ENCODE measurements around the gene CYP2W1.
"Not testable (repeated sequence)": the region's sequence is repeated elsewhere in the genome, so short reads cannot be mapped to it uniquely, and the experiment has no call there.

CYP2W1 gene

DNA sequence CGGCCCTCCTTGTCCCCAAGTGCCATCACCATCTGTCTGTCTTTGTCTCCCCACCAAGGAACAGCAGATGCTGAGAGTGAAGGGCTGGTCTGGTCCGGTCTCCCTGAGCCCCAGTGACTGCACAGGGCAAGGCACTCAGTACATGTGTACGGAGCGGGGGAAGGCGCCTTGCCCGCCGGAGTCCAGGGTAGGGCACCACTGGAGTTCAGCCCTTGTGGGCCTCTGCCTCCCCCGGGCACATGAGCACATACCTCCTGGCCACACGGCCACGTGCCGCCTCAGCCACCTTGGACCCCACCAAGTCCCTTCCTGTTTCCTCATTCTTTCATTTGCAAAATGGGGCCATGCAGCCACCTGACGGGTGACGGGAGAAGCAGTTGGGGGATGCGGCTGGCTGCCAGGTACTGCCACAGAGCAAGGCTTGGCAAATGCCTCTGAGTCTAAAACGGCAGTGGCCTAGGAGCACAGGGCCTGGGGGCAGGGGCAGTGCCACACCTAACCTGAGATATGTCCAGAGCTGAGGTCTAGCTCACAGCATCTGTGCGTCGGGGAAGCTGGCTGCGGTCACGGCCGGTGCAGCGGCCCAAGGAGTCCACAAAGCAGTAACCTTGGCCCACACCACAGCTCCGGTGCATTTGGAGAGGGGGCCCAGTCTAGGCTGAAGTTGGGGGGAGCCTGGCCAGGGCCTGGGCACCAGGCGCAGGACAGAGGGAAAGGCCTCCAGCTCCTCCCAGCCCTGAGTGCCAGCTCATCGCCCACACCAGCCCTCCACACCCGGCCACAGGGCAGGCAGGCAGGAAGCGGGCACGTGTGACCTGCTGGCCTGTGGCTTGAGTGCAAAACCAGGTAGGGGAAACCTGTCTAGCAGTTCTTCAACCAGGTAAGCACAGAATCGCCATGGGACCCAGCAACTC is 33.7 kb upstream of the CYP2W1 start:
- no peak for DNase-seq (ENCODE audit: low read depth, low spot score)
- no peak overlapping the region for H3K4me3 ChIP-seq (ENCODE audit: low read length)

DNA sequence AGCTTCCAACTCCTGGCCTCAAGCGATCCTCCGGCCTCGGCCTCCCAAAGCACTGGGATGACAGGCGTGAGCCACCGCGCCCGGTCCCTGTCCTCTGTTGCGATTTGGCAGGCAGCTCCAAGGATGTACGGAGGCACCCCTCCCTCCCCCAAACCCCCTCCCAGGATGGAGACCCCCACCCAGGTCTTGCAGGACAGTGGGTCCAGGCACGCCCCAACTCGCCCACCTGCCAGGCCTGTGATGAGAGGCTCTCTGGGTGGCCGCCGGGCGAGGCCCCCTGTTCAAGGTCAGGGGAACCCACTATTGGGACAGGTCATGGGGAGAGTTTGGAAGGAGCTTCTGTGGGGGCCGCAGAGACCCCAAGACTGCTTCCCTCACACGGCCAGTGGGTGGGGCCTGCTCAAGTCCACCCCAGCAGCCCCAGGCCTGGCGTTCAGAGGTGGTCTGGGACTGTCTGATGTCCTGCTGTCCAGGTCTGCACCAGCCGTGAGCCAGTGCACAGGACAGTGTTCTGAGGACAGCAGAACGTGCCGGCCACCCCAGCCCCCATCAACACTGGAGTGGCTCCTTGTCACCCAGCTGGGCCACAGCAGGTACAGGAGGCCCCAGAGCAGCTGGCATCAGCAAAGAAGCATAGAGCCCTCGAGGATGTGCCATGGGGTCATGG is 31.0 kb upstream of the CYP2W1 start:
- no peak overlapping the region for H3K4me3 ChIP-seq (ENCODE audit: low read length)
- DNase-seq (ENCODE audit: low read depth, low spot score) = no peak

DNA sequence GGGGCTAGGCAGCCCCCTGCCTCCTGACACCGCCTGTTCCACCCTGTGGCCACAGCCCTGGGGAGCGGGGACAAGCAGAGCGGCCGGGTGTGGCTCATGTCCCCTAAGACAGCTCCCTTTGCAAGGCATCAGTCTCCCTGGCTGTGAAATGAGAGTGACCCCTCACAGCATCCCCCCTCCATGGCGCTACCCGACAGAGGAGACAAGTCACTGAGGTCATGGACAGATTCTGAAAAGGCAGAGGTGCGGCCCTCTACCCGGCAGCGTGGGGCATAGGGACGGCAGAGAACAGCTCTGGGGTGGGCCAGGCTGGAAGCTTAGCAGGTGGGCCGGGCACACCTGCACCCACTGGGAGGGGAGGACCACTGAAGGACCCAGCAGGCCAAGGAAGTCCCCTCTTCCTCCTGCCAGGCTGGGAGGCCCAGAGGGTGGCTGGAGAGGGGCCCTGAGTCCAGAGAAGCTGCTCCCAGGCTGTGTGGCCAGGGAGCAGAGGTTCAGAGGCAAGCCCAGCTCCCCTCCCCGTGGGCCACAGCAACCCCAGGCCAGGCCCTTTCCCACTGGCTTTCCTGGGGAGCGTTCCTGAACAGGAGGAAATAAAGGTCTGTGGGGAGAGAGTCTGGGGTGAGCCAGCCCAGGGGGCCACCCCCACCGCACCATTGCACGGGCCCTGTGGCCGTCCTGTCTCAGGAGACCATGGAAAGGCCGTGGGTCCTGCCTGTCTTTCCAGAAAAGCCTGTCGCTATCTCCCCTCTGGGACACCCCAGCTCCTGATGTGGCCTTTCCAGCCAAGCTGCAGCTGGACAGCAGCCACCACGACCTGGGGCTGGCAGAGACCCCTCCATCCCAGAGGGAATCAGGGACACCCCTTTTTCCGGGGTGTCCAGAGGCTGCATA is 30.2 kb upstream of the CYP2W1 start:
- DNase-seq (ENCODE audit: low read depth, low spot score) = no peak
- H3K4me3 ChIP-seq (ENCODE audit: low read length) = no peak overlapping the region

DNA sequence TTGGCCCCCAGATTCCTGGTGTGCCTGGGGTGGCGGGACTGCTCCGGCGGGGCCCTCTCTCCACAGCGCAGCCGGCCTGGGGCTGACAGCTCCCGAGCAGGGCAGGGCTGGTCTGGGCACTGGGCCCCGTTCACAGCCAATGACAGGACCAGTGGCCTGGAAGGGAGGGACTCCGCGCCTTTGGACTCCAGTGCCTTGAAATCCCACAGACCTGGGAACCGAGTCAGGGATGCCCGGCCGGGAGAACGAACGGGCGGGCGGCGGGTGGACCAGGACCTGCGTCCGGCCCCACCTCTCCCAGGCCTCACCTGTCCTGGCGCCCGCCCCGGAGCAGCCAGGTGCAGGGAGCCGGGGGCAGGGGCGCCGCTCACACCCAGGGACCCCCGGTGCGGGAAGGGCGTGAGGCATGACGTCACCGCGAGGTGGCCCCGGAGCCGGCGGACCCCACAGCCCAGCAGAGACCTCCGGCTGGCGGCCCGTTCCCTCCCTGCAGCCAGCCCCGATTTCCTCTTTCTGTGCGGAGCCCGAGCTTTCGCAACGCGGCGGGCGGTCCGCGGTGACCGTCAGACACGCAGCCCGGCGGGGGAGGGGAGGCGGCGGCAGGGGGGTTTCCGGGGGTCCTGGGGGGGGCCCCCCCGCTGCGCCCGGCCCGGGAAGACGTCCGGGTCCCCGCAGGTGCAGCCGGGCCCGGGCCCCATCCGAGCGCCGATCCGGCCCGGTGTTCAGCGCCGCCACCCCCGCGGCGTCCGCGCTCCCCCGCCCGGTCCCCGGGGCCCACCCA is 29.2 kb upstream of the CYP2W1 start:
- no peak for DNase-seq (ENCODE audit: low read depth, low spot score)
- no peak overlapping the region for H3K4me3 ChIP-seq (ENCODE audit: low read length)

DNA sequence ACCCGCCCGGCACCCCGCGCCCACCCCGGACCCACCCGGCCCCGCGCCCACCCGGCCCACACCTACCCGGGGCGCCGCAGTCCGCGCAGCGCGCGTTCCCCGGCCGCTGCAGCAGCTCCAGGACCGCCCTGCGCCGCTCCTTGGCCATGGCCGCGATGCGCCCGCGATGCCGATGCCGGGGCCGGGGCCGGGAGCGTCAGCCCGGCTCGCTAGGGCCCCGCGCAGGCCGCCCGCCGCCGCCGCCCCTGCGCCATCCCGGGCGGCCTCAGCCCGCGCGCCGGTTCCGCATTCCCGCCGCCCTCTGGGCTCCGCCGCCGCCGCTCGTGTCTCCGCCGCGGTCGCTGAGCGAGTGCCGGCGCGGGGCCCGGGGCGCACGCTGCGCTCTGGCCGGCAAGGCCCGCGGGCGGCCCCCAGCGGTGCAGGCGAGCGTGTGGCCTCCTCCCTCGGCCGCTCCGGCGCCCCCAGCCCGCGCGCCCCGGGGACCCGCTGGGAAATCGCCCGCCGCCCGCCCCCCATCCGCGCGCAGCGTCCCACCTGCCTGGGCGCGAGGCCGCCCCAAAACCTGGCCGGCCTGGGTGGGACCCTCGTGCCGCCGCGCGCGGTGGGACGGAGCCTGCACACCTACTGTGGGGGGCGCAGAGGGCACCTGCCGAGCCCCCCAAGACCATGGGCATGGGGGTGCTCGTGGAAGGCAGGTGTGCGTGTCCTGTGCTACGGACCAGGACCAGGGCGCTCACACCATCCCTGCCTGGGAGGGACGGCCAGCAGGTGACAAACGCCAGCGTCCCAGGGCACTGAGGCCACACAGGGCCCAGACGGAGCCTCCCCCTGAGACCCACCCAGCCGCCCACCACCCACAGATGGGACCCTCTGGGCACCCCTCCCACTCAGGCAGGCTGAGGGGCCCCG is 28.4 kb upstream of the CYP2W1 start, which contains the start of gene ADAP1:
Gene ADAP1, minus strand, starts transcription at position 351 of the 909 bp plus-strand sequence. Its CDS starts 203 bp downstream, at position 148.
- DNase-seq (ENCODE audit: low read depth, low spot score) = no peak
- H3K4me3 ChIP-seq (ENCODE audit: low read length) = no peak within 1 kb of the TSS

DNA sequence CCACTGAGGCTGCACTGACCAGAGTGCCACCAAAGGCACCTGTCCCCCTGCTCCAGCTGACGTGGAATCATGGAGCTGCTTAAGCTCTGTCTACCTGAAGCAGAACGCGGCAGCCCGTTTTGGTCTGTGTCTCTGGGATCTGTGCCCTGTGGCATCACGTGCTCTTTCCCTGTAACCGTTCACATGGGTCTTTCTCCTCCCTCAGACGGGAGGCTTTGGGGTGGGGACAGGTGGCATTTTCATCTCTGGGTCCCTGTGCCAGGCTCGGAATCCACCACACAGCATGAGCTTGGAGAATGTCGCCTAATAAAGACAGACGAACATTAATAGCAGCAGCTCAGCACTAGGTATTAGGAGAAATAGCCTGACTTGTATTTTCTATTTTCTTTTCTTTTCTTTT is 26.9 kb upstream of the CYP2W1 start:
- H3K4me3 ChIP-seq (ENCODE audit: low read length) = no peak overlapping the region
- no peak for DNase-seq (ENCODE audit: low read depth, low spot score)

DNA sequence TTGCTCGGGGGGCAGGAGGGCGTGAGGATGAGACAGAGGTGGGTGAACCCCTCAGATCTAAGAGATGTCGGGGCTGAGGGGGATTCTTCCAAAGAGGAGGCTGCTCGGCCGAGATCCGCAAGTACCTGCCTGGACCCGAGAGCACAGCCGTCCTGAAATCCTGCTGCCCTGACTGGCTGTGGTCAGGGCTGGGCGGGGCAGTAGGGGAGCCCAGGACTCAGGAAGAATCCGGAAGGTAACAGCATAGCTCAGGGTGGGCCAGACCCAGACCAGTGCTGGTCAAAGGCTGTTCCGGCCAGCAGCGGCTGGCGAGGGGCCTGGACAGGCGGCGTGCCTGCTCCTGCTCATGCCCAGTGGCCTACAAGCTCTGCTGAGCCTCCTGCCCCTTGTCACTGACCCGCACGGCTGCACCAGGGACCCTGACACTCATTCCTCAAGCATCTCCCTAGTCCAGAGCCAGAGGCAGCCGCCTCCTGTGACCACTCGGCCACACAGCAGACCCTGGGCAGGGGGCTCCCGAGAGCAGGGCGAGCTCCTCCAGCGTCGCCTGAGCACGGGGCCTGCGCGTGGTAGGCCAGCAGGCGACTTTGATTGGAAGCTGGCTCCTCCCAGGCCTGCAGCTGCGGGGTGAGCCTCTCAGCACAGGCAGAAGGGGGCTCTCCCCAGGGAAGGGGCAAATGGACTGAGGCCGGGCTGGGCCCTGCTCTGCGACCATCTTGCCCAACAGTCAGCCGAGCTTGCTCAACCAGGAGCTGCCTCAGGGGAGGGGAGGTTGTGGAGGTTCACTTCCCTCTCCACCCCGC is 25.4 kb upstream of the CYP2W1 start:
- no peak for DNase-seq (ENCODE audit: low read depth, low spot score)
- no peak overlapping the region for H3K4me3 ChIP-seq (ENCODE audit: low read length)

DNA sequence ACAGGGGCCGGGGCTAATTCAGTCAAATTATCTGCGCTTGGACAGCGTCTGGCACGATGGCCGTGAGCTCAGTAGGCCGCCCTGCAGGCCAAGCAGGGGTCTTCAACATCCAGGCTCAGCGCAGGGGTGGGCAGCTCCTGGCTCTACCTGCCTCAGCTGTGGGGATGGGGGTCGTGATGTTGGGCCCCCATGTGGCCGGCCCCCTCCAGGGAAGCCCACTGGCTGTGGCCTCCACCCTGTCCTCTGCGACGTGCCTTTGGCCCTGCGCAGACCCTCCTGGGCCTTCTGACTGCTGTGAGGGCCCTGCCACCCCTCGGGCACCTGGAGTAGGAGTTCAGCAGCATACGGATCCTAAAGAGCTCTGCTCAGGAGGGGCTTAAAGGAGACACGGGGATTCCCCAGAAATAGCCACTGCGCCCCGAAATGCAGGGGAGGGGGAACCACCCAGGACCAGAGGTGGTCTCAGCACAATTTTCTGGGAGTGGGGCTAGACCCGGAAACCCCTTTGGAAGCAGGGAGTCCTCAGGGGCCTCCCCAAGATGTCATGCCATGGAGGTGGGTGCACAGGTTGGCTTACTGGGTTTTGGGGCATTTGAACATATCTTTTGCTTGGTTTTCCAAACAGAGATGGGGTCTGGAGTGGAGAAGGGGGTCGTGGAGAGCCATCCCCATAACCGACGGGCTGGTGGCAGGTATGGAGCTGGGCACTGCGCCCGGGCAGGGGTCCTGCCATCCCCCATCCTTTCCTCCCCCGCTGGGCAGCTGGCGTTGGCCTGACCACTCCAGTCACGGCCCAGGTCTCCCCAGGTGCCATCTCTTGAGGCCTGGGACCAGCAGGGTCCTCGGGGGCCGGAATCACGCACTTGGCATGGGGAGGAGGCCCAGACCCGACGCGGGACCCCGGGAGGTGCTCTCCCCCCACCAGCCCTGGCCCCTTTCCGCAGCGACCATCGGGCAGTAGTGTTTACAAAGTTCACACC is 24.5 kb upstream of the CYP2W1 start:
- H3K4me3 ChIP-seq (ENCODE audit: low read length) = no peak overlapping the region
- DNase-seq (ENCODE audit: low read depth, low spot score) = no peak

DNA sequence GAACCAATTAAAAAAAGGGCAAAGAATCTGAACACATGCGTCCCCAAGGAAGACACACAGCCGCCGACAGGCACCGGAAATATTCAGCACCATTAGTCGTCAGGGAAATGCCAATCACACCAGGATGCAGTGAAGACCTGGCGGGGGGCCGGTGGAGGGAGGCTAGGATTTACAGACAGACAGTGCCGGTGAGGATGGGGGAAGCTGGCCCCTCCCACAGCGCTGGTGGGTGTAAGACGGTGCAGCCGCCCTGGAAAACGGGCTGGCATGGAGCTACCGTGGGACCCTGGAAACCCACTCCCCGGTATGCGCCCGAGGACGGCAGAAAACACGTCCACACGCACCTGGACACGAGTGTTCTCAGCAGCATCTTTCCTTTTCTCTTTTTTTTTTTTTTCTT is 23.7 kb upstream of the CYP2W1 start:
- H3K4me3 ChIP-seq (ENCODE audit: low read length) = no peak overlapping the region
- DNase-seq (ENCODE audit: low read depth, low spot score) = no peak

DNA sequence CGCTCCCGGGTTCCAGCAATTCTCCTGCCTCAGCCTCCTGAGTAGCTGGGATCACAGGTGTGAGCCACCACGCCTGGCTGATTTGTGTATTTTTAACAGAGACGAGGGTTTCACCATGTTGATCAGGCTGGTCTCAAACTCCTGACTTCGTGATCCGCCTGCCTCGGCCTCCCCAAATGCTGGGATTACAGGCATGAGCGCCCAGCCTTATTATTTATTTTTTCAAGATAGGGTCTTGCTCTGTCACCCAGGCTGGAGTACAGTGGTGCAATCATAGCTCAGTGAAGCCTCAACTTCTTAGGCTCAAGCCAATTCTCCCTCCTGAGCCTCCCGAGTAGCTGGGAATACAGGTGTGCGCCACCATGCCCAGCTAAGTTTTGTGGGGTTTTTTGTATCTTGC is 23.2 kb upstream of the CYP2W1 start:
- not testable (repeated sequence) for DNase-seq (ENCODE audit: low read depth, low spot score); H3K4me3 ChIP-seq (ENCODE audit: low read length)

DNA sequence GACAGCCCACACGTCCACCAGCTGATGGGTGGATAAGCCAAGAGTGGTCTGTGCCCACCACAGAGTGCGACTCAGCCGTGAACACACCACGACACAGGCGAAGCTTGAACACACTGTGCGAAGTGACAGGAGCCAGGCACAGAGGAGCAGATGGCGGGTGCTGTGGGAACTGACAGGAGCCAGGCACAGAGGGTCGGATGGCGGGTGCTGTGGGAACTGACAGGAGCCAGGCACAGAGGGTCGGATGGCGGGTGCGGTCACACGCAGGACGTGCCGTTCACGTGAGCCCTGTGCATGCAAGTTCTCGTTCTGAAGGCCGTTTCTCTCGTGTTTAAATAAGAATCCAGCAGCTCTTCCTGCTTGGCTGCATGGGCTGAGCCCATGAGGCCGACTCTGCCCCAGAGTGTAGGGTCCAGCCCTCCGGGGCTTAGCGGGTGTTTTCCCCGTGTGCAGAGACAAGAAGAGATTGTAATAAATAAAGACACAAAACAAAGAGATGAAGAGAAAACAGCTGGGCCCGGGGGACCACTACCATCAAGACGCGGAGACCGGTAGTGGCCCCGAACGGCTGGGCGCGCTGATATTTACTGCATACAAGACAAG is 22.6 kb upstream of the CYP2W1 start:
- DNase-seq (ENCODE audit: low read depth, low spot score) = no peak
- no peak overlapping the region for H3K4me3 ChIP-seq (ENCODE audit: low read length)

DNA sequence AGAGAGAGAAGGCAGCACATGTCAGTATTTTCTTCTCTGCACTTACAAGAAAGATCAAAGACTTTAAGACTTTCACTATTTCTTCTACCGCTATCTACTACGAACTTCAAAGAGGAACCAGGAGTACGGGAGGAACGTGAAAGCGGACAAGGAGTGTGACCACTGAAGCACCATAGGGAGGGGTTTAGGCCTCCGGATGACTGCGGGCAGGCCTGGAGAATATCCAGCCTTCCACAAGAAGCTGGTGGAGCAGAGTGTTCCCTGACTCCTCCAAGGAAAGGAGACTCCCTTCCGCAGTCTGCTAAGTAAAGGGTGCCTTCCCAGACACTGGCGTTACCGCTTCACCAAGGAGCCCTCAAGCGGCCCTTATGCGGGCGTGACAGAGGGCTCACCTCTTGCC is 22.0 kb upstream of the CYP2W1 start:
- H3K4me3 ChIP-seq (ENCODE audit: low read length); DNase-seq (ENCODE audit: low read depth, low spot score): not testable (repeated sequence)

DNA sequence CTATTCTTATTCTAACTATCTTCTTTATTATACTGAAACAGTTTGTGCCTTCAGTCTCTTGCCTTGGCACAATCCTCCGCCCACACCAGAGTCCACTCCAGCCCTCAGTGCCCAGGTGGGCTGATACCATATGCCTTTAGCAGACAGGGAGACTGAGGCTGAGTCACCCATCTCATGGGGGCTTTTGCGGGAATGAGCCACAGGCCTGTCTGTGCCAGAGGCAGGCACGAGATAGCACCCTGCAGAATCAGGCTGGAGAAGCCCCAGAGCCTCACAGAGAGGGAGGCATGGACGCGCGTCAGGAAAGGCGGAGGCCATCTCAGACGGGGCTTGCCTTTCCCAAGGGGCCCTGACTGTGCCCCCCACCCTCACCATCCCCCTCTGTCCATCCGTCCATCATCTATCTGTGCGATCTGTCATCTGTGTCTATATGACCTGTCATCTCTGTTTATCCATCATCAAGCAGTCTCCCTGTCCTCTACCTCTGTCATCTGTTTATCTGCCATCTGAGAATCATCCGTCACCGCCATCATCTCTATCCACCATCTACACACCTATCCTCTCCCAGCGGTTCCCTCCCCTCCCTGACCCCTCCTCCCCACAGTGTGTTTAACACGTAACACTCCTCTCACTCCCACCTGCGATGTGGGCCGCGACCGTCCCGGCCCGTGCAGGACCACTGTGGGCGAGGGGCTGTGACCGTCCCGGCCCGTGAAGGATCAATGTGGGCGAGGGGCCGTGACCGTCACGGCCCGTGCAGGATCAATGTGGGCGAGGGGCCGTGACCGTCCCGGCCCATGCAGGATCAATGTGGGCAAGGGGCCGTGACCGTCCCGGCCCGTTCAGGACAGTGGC is 21.2 kb upstream of the CYP2W1 start:
- no peak for DNase-seq (ENCODE audit: low read depth, low spot score)
- H3K4me3 ChIP-seq (ENCODE audit: low read length) = no peak overlapping the region

DNA sequence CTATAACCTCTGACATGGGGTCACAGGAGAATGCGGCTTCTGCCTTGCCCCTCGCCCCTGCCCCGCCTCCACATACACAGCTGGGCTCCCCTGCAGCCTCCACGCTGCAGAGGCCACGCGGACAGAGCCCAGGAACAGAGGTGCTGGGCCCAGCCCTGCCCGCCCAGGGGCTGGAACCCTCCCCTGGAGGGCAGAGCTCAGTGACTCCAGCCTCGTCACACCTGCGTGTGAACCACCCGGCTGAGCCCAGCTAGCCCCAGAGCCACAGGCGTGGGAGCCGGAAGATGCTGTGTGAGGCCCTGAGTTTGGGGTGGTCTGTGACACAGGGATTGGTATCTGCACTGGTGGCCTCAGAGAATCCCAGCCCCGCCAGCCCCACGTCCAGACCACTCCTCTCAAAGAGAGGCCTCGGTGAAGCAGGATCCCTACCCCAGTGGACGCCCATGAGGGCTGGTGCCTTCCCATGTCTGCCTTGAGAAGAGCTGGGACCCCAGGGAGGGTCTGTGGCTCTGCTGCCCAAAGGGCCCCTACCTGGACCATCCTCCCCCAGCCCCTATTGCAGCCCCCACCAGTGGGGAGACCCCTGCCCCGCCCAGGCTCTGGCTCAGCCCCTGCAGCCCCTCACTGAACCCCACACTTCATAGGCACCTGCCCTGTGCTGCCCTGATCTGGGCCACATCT is 20.4 kb upstream of the CYP2W1 start:
- DNase-seq (ENCODE audit: low read depth, low spot score) = no peak

More for the DNA sequence above, 20.4 kb upstream of the CYP2W1 start:
- H3K4me3 ChIP-seq (ENCODE audit: low read length) = no peak overlapping the region

Measured in Jurkat, Clone E6-1 (cell line).